Measurements from ENCODE around the gene P3H1. TPM values are rescaled to one million over a fixed set of nuclear protein-coding genes. Genes with fewer than 3 reads are reported as not detected.
A peak's percentile ranks its signal among the peaks of the same experiment; 100 is the strongest.
"Not testable (repeated sequence)": the region's sequence is repeated elsewhere in the genome, so short reads cannot be mapped to it uniquely, and the experiment has no call there.

P3H1 gene
- total RNA-seq, 1 donor from 2014 or later = 69.6 TPM

GRCh38 chr1:42773420-42773819 lies 6.6 kb upstream of the P3H1 start:
- DNase-seq (ENCODE audit: low read depth) = no peak

GRCh38 chr1:42769811-42770210 lies 3.0 kb upstream of the P3H1 start:
- DNase-seq (ENCODE audit: low read depth) = no peak

- DNase-seq (ENCODE audit: low read depth) = no peak
Measured at GRCh38 chr1:42768172-42768571, 1.3 kb upstream of the P3H1 start.

GRCh38 chr1:42767510-42768000 lies 727 bp upstream of the P3H1 start:
- no peak for DNase-seq (ENCODE audit: low read depth)

DNA sequence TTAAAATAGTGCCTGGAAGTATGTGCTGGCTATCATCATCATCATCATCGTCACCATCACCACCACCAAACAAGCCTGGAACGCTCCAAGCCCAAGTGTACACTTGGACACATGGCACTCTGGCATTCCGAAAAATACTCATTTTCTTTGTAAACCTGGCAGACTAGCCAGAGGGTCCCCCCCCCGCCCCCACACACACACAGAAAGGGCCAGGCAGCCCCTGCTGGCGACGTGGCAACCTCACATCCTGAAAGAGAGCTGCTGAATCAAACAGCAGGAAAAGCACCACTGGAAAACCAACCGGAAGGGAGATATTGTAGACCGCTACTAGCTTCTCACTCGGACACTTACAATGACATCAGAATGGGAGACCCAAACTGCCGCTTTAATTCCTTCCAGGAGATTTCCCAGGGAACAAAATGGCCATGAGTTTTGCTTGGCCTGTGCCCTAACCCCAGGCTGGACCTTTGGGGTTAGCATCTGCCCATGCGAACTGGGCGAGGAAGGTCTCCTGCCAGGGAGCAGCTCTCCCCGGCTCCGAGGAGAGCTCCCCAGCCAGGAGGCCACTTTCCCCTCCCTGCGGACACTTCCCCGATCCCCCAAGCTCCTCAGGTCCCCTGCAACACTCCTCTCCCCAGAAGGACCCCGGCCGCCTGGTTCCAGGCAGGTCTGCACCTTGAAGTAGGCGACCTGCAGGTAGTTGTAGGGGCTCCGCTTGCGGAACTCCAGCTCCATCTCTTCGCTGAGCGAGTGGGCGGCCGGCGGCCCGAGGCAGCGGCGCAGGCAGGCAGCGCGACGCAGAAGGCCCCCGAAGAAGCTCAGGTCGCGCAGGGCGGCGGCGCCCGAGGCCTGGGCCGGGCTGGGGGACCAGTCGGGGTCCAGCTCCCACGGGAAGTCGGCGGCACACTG lies 742 bp downstream of the P3H1 start:
- peak; percentile 78 for DNase-seq (ENCODE audit: low read depth)

DNA sequence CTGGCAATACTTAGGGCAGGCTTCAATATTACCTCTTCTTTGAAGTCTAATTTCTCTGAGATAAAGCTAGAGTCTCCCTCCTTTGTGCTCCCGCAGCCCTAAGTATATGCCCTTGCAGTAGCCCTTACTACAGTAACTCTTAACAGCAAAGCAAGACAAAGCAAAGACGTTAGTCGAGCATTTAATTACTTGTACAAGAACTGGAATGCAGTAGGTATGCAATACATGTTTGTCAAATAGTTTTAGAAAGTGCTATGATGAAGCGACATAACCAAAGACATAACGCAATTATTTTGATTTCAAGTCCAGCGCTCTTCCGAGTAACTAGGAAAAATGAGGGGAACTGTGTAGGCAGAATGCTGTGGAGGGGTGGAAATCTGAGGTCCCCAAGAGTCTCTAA lies 1.6 kb downstream of the P3H1 start:
- peak; percentile 57 for DNase-seq (ENCODE audit: low read depth)

DNA sequence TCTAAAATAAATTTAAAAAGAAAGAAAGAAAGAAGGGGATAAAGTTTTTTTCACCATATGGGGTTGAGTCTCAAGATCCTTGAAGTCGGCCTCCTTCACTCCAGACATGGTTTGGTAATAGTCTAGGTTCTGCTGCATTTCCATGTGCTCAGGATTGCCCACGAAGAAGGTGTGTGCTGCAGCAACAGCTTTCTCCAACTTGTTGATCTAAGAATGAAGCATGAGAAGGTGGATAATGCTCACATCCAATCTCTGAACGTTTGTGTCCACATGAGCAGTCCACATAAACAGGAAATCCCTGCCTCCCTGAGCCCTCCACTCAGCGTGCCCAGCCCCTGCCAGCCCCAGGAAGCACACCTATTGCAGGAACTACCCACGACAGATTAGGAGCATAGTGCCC lies 4.6 kb downstream of the P3H1 start:
- DNase-seq (ENCODE audit: low read depth) = no peak

- DNase-seq (ENCODE audit: low read depth) = no peak
Measured at GRCh38 chr1:42761567-42761966, 5.3 kb downstream of the P3H1 start.

GRCh38 chr1:42759114-42759513 lies 7.7 kb downstream of the P3H1 start:
- no peak for DNase-seq (ENCODE audit: low read depth)

- DNase-seq (ENCODE audit: low read depth) = no peak
Measured at GRCh38 chr1:42758641-42759040, 8.2 kb downstream of the P3H1 start.

- no peak for DNase-seq (ENCODE audit: low read depth)
Measured at GRCh38 chr1:42757892-42758275, 8.9 kb downstream of the P3H1 start.

DNA sequence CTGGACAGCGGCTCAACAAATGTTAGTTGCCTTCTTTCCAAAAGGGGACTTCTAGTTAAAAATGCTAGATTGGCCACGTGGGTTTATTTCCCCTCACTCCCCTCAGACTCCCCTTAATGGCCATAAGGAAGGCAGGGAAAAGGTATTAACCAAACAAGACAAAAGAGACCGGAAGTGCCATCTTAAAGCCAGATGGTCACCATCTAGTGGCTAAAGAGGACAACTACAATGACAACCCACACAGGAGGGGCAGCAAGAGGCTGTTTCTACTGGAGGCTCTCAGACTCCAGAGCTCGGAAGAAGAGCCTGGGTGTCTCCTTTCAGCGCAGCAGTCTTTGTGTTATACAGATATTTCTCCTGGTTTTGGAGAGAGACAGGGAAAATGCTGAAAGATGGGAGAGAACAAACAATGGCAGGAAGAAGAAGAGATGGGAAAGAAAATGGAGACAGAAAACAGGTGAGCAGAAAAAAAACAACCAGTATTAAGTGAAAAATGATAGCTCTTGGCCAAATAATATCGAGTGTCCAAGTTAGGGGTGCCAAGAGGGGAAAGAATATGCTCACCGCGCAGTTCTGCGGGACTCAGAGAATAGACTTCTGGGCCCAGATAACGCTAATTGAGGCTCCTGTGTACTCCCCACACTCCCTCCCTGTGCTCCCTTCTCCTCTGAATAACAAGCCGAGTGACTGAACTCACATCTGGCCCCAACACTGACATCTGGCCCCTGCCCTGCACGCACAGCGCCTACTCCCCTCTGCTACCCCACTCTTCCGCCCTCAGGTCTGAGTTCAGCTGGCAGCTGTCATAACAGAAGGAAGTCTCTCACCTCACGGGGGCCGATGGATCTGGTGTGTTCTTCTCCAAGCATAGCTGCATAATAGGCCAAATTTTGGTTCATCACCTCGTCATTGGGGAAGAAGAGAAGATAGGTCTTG lies 9.6 kb downstream of the P3H1 start:
- peak; percentile 74 for DNase-seq (ENCODE audit: low read depth)

DNA sequence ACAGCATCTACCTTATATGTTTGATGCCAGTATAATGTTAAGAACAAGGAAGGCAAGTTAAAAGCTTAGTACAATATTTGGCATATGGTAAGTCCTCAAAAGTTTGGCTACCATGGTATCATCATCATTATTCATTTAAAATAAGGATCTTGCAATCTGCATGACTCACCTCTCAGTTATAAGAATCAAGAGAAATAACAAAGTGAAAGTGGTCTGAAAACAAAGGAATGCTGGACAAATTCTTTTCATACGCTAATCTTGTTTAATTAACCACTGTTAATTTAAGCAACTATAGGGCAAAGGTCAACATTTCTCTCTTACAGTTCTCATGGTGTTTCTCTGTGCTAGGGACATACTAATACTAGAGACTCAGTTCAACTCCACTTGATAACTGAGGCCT lies 13.8 kb downstream of the P3H1 start:
- peak; percentile 52 for DNase-seq (ENCODE audit: low read depth)

DNA sequence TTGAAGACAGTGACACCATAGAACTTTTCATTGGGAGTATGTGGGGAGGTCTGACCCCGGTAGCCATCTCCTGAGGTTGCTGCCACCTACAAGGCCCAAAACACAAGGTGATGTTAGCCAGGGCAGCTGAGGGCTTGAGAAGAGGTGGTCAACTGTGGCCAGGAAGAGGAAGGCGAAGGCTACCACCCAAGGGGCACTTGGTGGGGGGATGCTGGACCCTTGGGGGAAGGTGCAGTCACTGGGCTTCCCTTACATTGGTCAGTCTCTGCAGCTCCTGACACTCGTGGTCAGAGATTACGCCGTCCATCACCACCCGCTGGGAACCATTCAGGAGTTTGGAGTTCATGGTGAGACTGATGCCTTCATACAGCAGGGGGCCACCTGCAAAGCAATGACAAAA lies 14.5 kb downstream of the P3H1 start:
- no peak for DNase-seq (ENCODE audit: low read depth)

GRCh38 chr1:42751511-42752070 lies 15.2 kb downstream of the P3H1 start:
- not testable (repeated sequence) for DNase-seq (ENCODE audit: low read depth)

DNA sequence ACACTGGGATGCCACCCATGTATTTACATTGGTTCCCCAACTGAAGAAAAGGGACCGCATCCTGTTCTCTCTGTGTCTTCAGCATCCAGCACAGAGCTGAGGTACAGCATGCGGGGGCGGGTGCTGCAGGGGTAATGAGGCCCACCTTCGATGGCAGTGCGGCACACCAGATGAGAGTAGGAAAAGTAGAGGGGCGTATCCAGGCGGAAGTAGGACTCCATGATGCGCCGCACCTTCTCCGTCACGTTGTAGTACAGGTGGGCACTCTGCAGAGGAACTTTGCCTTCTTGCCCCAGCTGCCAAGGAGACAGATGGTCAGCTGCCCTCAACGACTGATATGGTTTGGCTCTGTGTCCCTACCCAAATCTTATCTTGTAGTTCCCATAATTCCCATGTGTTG lies 16.8 kb downstream of the P3H1 start:
- DNase-seq (ENCODE audit: low read depth) = no peak

DNA sequence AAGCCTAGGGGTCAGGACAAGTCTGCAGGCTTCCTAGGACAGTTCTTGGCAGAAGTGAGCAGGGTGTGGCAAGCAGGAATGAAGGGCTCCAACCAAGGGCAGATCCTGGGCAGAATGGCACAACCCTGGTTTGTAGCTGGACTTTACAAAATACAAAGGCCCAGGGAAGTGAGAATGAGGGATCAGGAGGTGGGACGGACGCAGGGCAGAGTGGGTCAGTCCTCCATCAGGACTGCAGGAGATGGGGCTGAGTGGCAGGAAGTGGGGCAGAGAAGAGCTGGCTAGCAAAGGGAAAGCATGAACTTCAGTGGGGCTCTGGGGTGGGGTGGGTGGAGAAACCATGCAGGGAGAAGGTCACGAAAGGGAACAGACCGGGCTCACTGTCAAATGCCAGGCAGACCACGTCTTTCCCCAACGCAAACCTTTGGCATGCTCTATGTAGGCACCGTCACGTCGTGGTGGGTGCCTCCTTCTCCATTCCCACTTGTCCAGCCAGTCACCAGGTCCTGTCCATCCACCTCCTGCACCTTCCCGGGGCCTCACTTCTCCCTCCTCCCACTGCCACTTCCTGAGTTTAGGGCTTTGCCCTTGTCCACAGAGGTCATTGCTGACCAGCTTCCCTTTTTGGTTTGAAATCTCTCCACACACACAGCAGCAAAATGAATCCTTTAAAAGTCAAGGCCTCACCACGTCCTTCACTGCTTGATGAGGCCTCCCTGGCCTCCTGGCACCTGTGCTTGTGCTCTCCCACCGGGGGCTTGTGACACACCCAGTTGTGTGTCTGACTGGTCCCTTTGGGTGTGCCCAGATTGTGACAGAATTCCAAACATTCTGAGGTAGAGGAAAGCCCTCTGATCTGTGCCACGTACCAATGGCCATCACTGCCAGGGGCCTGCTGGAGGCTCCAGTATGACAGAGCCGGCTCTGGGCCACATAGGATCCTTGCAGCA lies 18.1 kb downstream of the P3H1 start:
- no peak for DNase-seq (ENCODE audit: low read depth)

GRCh38 chr1:42748021-42748420 lies 18.8 kb downstream of the P3H1 start:
- DNase-seq (ENCODE audit: low read depth) = no peak

DNA sequence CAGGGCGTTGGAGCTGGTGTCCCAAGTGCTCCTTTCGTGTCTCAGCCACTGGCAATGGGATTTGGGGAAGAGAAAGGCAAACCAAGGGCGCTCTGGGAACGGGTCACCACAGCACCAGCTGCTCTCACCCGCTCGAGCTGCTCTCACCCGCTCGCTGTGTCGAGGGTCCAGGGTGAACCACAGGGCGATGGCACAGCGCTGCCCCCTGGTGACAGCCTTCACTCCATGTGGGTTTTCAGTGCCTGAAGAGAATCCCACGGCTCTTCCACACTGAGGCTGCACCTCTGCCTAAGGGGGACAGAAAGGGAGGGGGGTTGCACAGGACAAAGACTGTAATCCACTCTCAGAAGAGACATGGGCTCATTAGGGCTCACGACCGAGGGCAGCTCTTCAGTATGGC lies 19.7 kb downstream of the P3H1 start:
- DNase-seq (ENCODE audit: low read depth) = no peak

- DNase-seq (ENCODE audit: low read depth) = no peak
Measured at GRCh38 chr1:42746436-42747105, 20.3 kb downstream of the P3H1 start.

DNA sequence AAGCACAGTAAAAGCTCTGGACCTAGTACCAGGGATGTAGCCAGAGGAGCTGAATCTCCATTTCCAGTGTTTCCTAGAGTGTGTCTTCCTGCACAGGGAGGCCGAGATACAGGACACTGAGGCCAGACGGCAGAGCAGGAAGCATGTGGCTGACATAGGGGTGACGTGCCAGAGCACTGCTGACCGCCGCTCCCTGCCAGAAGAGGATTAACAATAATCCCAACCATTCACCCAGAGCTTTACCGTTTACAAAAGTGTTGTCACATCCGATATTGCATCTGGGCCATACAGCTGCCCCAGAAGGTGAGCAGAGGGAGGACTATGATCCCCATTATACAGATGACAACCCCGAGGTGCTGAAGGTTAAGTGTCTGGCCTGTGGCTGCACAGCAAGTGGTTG lies 21.0 kb downstream of the P3H1 start:
- no peak for DNase-seq (ENCODE audit: low read depth)
